Breast epithelium (tissue), 3 donors: ENCODE data around the gene MLX.

ENCODE experiments used
- POLR2A ChIP-seq: fragments of 450-650 bp; IDR thresholded peaks from one replicate; pipeline ENCODE4 v1.6.1; 2016; ENCODE audit warnings: antibody characterized with exemption, mild to moderate bottlenecking, moderate library complexity
- POLR2AphosphoS5 ChIP-seq, 3 donors: sonication (generic); formaldehyde crosslinking; IDR thresholded peaks; one replicate each; pipeline ENCODE4 v1.6.1; 2017; ENCODE audit warnings: antibody characterized with exemption in 3 of 3
- TF ChIP-seq, protein P1 (sequence below), 3 donors: fragments of 450-650 bp; IDR thresholded peaks; one replicate each; pipeline ENCODE4 v1.5.1; 2016 to 2017; ENCODE audit warnings: antibody characterized with exemption in 3 of 3, mild to moderate bottlenecking in 3 of 3, moderate library complexity in 3 of 3

DNA sequence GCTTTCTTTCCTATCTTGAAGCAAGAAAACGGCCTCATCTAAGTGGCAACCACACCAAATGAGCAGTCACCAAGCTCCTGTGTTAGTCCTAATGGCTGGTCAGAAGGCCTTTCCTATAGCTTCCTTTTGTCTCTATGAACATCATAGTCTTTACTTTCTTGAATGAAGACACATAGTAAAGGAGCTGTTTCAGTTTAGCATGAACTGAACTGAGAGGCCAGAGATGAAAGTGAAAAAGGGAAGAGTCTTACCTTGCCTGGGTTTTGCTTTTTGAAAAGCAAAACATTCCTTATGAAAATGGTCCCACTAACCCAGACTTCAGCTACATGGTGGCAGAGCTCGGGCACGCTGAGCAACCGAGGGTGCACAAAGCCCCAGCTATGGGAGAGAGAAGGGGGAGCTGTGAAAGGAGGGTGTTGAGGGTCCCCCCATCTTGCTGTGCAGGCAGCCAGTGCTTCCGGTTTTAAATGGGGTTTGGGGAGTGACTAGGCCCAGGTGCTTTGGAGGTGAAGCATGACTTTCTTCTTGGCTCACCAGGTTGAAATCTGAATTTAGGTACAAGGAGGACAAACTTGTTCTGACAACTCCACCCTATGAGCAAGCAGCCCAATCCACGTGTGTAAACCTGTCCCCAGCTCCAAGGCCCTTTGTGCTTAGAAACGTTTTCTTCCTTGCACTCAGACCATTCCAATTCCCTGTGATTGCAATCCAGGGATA lies 19.8 kb downstream of the MLX start:
- TF ChIP-seq, protein P1, sequence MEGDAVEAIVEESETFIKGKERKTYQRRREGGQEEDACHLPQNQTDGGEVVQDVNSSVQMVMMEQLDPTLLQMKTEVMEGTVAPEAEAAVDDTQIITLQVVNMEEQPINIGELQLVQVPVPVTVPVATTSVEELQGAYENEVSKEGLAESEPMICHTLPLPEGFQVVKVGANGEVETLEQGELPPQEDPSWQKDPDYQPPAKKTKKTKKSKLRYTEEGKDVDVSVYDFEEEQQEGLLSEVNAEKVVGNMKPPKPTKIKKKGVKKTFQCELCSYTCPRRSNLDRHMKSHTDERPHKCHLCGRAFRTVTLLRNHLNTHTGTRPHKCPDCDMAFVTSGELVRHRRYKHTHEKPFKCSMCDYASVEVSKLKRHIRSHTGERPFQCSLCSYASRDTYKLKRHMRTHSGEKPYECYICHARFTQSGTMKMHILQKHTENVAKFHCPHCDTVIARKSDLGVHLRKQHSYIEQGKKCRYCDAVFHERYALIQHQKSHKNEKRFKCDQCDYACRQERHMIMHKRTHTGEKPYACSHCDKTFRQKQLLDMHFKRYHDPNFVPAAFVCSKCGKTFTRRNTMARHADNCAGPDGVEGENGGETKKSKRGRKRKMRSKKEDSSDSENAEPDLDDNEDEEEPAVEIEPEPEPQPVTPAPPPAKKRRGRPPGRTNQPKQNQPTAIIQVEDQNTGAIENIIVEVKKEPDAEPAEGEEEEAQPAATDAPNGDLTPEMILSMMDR (IDR thresholded peaks at IDR 0.05) = no peak
- no peak for TF ChIP-seq POLR2A
- no peak for TF ChIP-seq POLR2AphosphoS5 (IDR thresholded peaks at IDR 0.05)
